Esophagus muscularis mucosa (tissue), 4 donors: Measurements from ENCODE around the gene INSYN2B.

Experiments used
- CTCF ChIP-seq, 3 experiments: fragments of 200-600 bp in 2 of 3; fragments of 450-650 bp in 1 of 3; sonication (generic) in 2 of 3; IDR thresholded peaks; one replicate each; pipeline ENCODE4 v1.5.1; 2017 to 2019; ENCODE audit warnings: antibody characterized with exemption in 3 of 3, mild to moderate bottlenecking in 2 of 3, moderate library complexity in 1 of 3
- EP300 ChIP-seq: sonication (generic); formaldehyde crosslinking; IDR thresholded peaks from one replicate; pipeline ENCODE4 v1.6.1; 2017; ENCODE audit warnings: antibody characterized with exemption
- POLR2A ChIP-seq: fragments of 450-650 bp; IDR thresholded peaks from one replicate; pipeline ENCODE4 v1.6.1; 2017; ENCODE audit warnings: antibody characterized with exemption, moderate library complexity, mild to moderate bottlenecking, low read depth
- POLR2AphosphoS5 ChIP-seq, 2 donors: sonication (generic); formaldehyde crosslinking; IDR thresholded peaks; one replicate each; pipeline ENCODE4 v1.6.1; 2017; ENCODE audit warnings: antibody characterized with exemption in 2 of 2

DNA sequence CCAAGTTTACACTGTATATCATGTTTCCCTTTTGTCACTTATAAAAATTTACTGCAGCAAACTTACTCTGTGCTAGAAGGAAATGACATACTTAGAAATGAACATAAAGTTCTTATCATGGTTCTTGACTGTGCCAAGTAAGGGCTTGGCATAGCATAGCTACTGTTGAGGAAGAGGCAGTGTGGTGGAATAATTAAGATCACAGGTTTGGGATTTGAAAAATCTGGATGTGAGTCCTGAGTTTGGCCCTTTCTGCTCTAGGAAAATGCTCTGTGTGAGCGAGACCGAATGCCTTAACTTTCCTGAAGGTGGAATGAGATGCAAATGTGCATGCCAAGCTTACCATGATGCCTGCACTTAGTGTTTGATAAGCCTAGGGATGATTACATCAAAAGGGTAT, 99.5 kb downstream of the INSYN2B start:
- TF ChIP-seq CTCF (IDR thresholded peaks at IDR 0.05) (no peak), EP300 (no peak), POLR2AphosphoS5 (IDR thresholded peaks at IDR 0.05) (no peak), POLR2A (no peak)
